K562 (cell line): ENCODE measurements around the gene B3GAT1. TPM values are rescaled to one million over a fixed set of nuclear protein-coding genes. Genes with fewer than 3 reads are reported as not detected.

Experiments
- CBFA2T2 ChIP-seq: fragments of 450-650 bp; conservative IDR thresholded peaks from 2 replicates; pipeline ENCODE4 v1.6.1; 2017; ENCODE audit warnings: mild to moderate bottlenecking
- CREB1 ChIP-seq, 2 experiments: sonication (generic) in 1 of 2; formaldehyde crosslinking in 1 of 2; IDR thresholded peaks; 2 replicates each; pipeline versions ENCODE4 v1.6.1 to v1.8.0; 2012 to 2022; ENCODE audit warnings: inconsistent platforms in 1 of 2, mild to moderate bottlenecking in 1 of 2, missing genetic modification reagents in 1 of 2, moderate library complexity in 1 of 2
- FOXA3 ChIP-seq, 2 experiments: fragments of 450-650 bp in 1 of 2; sonication (generic) in 1 of 2; formaldehyde crosslinking; IDR thresholded peaks in 1 of 2; conservative IDR thresholded peaks in 1 of 2; 2 replicates each; pipeline versions ENCODE4 v1.4.0 to v1.8.0; 2020 to 2022; ENCODE audit warnings: mild to moderate bottlenecking in 2 of 2, missing genetic modification reagents in 1 of 2
- KLF13 ChIP-seq: fragments of 450-650 bp; IDR thresholded peaks from 2 replicates; pipeline ENCODE4 v1.6.1; 2016; ENCODE audit warnings: missing genetic modification characterization, low read depth, mild to moderate bottlenecking, missing compliant biosample characterization, moderate library complexity, borderline replicate concordance
- NCOA6 ChIP-seq: fragments of 450-650 bp; IDR thresholded peaks from 2 replicates; pipeline ENCODE4 v1.6.1; 2017; ENCODE audit warnings: mild to moderate bottlenecking
- PRPF4 ChIP-seq: fragments of 200-400 bp; formaldehyde crosslinking; IDR thresholded peaks from one replicate; pipeline ENCODE4 v1.6.1; 2017; ENCODE audit warnings: low read length, low read depth, mild to moderate bottlenecking; ENCODE audit not compliant: insufficient read depth, poor library complexity, severe bottlenecking
- RUNX1 ChIP-seq: sonication (generic); IDR thresholded peaks from 2 replicates; pipeline ENCODE4 v1.6.1; 2016; ENCODE audit warnings: antibody characterized with exemption, low read depth
- TFE3 ChIP-seq: fragments of 450-650 bp; formaldehyde crosslinking; IDR thresholded peaks from 2 replicates; pipeline ENCODE4 v1.4.0; 2020; ENCODE audit warnings: mild to moderate bottlenecking, mixed read lengths
- polyA plus RNA-seq, 8 experiments: library from polyadenylated mRNA; depleted of rRNA in 4 of 8; stranded (reverse) in 5 of 8; unstranded in 3 of 8; fragments of >200 nt; fragmentation: Nextera tagmentation in 2 of 8; fragmentation: Illumina TruSeq in 1 of 8; extraction: Ambion mirVana in 2 of 8; extraction: Trizol in 1 of 8; gene quantifications; 2 replicates each; pipeline versions ENCODE4 v1.2.1 to v1.2.3, GENCODE V29; 2011 to 2014; ENCODE audit warnings: inconsistent platforms in 1 of 8, missing spikeins in 1 of 8
- total RNA-seq, 7 experiments: library from RNA; depleted of rRNA in 6 of 7; stranded (reverse); fragments of >200 nt in 6 of 7; fragmentation: Illumina TruSeq in 2 of 7; extraction: Trizol in 2 of 7; gene quantifications; 2 replicates each; pipeline versions ENCODE4 v1.2.1 to v1.2.3, GENCODE V29; 2011 to 2021; ENCODE audit warnings: low replicate concordance in 1 of 7

B3GAT1 gene
- total and polyA plus RNA-seq, 9 of the 15 experiments (the other 6 are each of a cell fraction or from before 2014, with no cell fraction given), result 0.01 to 0.53 (median 0.14) TPM; not detected in 1

GRCh38 chr11:134370526-134371435, 41.3 kb downstream of the B3GAT1 start (continued):
- TF ChIP-seq NCOA6 (no peak), TFE3 (CRISPR knock-in tag) (no peak), PRPF4 (no peak), FOXA3 (CRISPR knock-in tag; conservative IDR thresholded peaks at IDR 0.05 in 1 of 2, IDR thresholded peaks at IDR 0.05 in 1 of 2) (no peak), CBFA2T2 (no peak), KLF13 (tag) (no peak), RUNX1 (no peak), CREB1 (IDR thresholded peaks at IDR 0.05) (no peak), CREB1 (CRISPR knock-in tag; IDR thresholded peaks at IDR 0.05) (no peak)
